Measurements from ENCODE around the gene NRCAM.

The NRCAM gene

GRCh38 chr7:108144931-108145330, 311.3 kb downstream of the NRCAM start:
- Histone ChIP-seq H2BK5ac (ENCODE audit: low read length) (no peak overlapping the region), H3K4ac (ENCODE audit: low read depth, low read length) (no peak overlapping the region), H4K8ac (ENCODE audit: low read depth, low read length) (no peak overlapping the region), H3K27ac (ENCODE audit: low read depth, low read length) (no peak overlapping the region), H3K4me3 (ENCODE audit: low read length) (no peak overlapping the region), H4K5ac (ENCODE audit: low read length) (no peak overlapping the region), H3K23ac (ENCODE audit: low read length) (no peak overlapping the region), H3K4me1 (ENCODE audit: control insufficient read depth, low read depth, low read length) (no peaks in the 10 kb centered on the region), H3K56ac (ENCODE audit: low read length) (no peak overlapping the region), H2BK120ac (ENCODE audit: low read depth, low read length) (no peak overlapping the region), H3K79me2 (ENCODE audit: control insufficient read depth, insufficient read depth, low read length) (no peaks in the 10 kb centered on the region), H3K36me3 (ENCODE audit: control insufficient read depth, insufficient read depth, low read length) (no peaks in the 10 kb centered on the region), H3K18ac (ENCODE audit: low read length) (no peak overlapping the region), H3K79me1 (ENCODE audit: low read length) (no peaks in the 10 kb centered on the region), H3K4me2 (ENCODE audit: low read length) (no peak overlapping the region), H3K9ac (ENCODE audit: low read length) (no peak overlapping the region), H2AK5ac (ENCODE audit: low read length) (no peak overlapping the region), H3K27me3 (ENCODE audit: insufficient read depth, low read length, poor library complexity) (no peaks in the 10 kb centered on the region), H2BK15ac (replicated peaks; ENCODE audit: low read depth) (no peak overlapping the region)
- DNase-seq = no peak
- no CpG with 5 or more reads among the region's 3 CpGs for WGBS (ENCODE audit: extremely low coverage, insufficient coverage, low lambda C conversion rate)

DNA sequence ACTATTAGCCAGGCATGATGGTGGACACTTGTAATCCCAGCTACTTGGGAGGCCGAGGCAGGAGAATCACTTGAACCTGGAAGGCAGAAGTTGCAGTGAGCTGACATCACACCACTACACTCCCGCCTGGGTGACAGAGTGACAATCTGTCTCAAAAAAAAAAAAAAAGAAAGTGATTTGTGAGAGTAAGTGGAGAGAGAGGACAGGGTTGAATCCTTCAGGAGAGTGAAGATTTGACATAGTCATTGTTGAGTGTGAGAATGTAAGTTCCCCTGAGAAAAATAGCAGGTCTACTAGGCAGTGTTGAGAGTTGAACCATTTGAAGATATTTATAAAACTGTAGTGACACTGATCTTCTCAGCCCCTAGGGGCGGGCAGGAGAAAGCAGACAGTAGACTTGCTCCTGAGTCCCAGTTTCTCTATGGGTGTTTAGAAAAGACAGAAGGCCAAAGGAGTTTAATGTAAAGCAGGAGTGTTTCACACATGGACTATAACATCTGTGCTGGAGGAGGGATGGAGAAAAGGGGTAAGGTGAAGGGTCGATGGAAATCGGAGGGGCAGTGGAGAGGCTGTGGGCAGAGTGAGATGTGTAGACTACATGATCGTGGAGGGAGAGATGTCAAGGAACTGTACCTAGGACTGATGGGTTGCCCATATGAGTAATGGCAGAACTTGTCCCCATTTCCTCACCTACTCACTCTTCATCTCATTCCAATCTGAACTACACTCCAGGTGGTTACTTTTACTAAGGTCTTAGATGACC, 312.4 kb downstream of the NRCAM start:
- no peak for DNase-seq
- H3K79me1 ChIP-seq (ENCODE audit: low read length) = no peaks in the 10 kb centered on the region
- no peak overlapping the region for H2AK5ac ChIP-seq (ENCODE audit: low read length)
- no peak overlapping the region for H4K5ac ChIP-seq (ENCODE audit: low read length)
- H2BK15ac ChIP-seq (replicated peaks; ENCODE audit: low read depth) = no peak overlapping the region
- H3K36me3 ChIP-seq (ENCODE audit: control insufficient read depth, insufficient read depth, low read length) = no peaks in the 10 kb centered on the region
- no peak overlapping the region for H4K8ac ChIP-seq (ENCODE audit: low read depth, low read length)
- no peak overlapping the region for H3K9ac ChIP-seq (ENCODE audit: low read length)
- H3K4ac ChIP-seq (ENCODE audit: low read depth, low read length) = no peak overlapping the region
- no peak overlapping the region for H3K23ac ChIP-seq (ENCODE audit: low read length)
- no peak overlapping the region for H2BK120ac ChIP-seq (ENCODE audit: low read depth, low read length)
- H3K4me2 ChIP-seq (ENCODE audit: low read length) = no peak overlapping the region
- H3K56ac ChIP-seq (ENCODE audit: low read length) = no peak overlapping the region
- no peak overlapping the region for H3K27ac ChIP-seq (ENCODE audit: low read depth, low read length)
- H3K79me2 ChIP-seq (ENCODE audit: control insufficient read depth, insufficient read depth, low read length) = no peaks in the 10 kb centered on the region
- H3K4me3 ChIP-seq (ENCODE audit: low read length) = no peak overlapping the region
- no peak overlapping the region for H2BK5ac ChIP-seq (ENCODE audit: low read length)
- H3K4me1 ChIP-seq (ENCODE audit: control insufficient read depth, low read depth, low read length) = no peaks in the 10 kb centered on the region
- WGBS (ENCODE audit: extremely low coverage, insufficient coverage, low lambda C conversion rate) = no CpG with 5 or more reads among the region's 6 CpGs
- H3K27me3 ChIP-seq (ENCODE audit: insufficient read depth, low read length, poor library complexity) = no peaks in the 10 kb centered on the region
- no peak overlapping the region for H3K18ac ChIP-seq (ENCODE audit: low read length)

DNA sequence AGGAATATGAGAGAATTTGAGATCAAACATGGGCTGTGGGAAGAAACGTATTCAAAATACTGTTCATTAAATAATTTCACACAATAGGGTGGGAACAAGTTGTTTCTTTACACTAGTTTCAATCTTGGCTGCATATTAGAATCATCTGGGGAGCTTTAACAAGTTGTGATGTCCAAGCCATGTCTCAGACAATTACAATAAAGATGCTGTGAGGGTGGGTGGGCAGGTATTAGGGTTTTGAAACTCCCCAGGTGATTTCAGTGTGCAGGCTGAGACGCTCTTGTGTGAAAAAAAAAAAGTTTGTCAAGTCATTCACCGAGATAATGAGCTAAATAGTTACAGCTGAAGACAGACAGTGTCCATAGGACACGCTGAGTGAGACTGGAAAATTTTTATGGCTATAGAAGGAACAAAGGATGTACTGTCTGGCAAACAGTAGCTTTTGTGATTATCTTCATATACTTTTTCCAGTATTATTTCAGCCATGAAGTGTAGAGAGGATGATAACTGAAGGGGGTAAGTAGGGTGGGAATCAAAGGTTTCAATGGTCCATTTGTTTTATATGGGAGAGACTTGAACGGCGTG, 313.5 kb downstream of the NRCAM start:
- no peak overlapping the region for H4K5ac ChIP-seq (ENCODE audit: low read length)
- no peak overlapping the region for H3K9ac ChIP-seq (ENCODE audit: low read length)
- H3K27me3 ChIP-seq (ENCODE audit: insufficient read depth, low read length, poor library complexity) = no peaks in the 10 kb centered on the region
- no peak overlapping the region for H4K8ac ChIP-seq (ENCODE audit: low read depth, low read length)
- no peaks in the 10 kb centered on the region for H3K36me3 ChIP-seq (ENCODE audit: control insufficient read depth, insufficient read depth, low read length)
- DNase-seq = no peak
- H3K79me1 ChIP-seq (ENCODE audit: low read length) = no peaks in the 10 kb centered on the region
- no peak overlapping the region for H2BK5ac ChIP-seq (ENCODE audit: low read length)
- no peak overlapping the region for H2AK5ac ChIP-seq (ENCODE audit: low read length)
- no peak overlapping the region for H3K23ac ChIP-seq (ENCODE audit: low read length)
- no CpG with 5 or more reads among the region's 6 CpGs for WGBS (ENCODE audit: extremely low coverage, insufficient coverage, low lambda C conversion rate)
- H3K18ac ChIP-seq (ENCODE audit: low read length) = no peak overlapping the region
- no peak overlapping the region for H3K4ac ChIP-seq (ENCODE audit: low read depth, low read length)
- H2BK15ac ChIP-seq (replicated peaks; ENCODE audit: low read depth) = no peak overlapping the region
- no peak overlapping the region for H3K27ac ChIP-seq (ENCODE audit: low read depth, low read length)
- no peak overlapping the region for H2BK120ac ChIP-seq (ENCODE audit: low read depth, low read length)
- H3K4me1 ChIP-seq (ENCODE audit: control insufficient read depth, low read depth, low read length) = no peaks in the 10 kb centered on the region
- H3K4me3 ChIP-seq (ENCODE audit: low read length) = no peak overlapping the region
- H3K56ac ChIP-seq (ENCODE audit: low read length) = no peak overlapping the region
- no peak overlapping the region for H3K4me2 ChIP-seq (ENCODE audit: low read length)
- H3K79me2 ChIP-seq (ENCODE audit: control insufficient read depth, insufficient read depth, low read length) = no peaks in the 10 kb centered on the region

- Histone ChIP-seq H2AK5ac (ENCODE audit: low read length) (no peak overlapping the region), H3K36me3 (ENCODE audit: control insufficient read depth, insufficient read depth, low read length) (no peaks in the 10 kb centered on the region), H3K4ac (ENCODE audit: low read depth, low read length) (no peak overlapping the region), H4K5ac (ENCODE audit: low read length) (no peak overlapping the region), H2BK15ac (replicated peaks; ENCODE audit: low read depth) (no peak overlapping the region), H3K23ac (ENCODE audit: low read length) (no peak overlapping the region), H3K4me3 (ENCODE audit: low read length) (no peak overlapping the region), H3K27me3 (ENCODE audit: insufficient read depth, low read length, poor library complexity) (no peaks in the 10 kb centered on the region), H4K8ac (ENCODE audit: low read depth, low read length) (no peak overlapping the region), H3K79me2 (ENCODE audit: control insufficient read depth, insufficient read depth, low read length) (no peaks in the 10 kb centered on the region), H3K4me2 (ENCODE audit: low read length) (no peak overlapping the region), H2BK120ac (ENCODE audit: low read depth, low read length) (no peak overlapping the region), H3K56ac (ENCODE audit: low read length) (no peak overlapping the region), H3K79me1 (ENCODE audit: low read length) (no peaks in the 10 kb centered on the region), H3K9ac (ENCODE audit: low read length) (no peak overlapping the region), H3K27ac (ENCODE audit: low read depth, low read length) (no peak overlapping the region), H2BK5ac (ENCODE audit: low read length) (no peak overlapping the region), H3K18ac (ENCODE audit: low read length) (no peak overlapping the region), H3K4me1 (ENCODE audit: control insufficient read depth, low read depth, low read length) (no peaks in the 10 kb centered on the region)
- WGBS (ENCODE audit: extremely low coverage, insufficient coverage, low lambda C conversion rate) = no CpG with 5 or more reads among the region's 4 CpGs
- no peak for DNase-seq
These were observed 314.1 kb downstream of the NRCAM start for GRCh38 chr7:108142180-108142579.

- Histone ChIP-seq H3K79me2 (ENCODE audit: control insufficient read depth, insufficient read depth, low read length) (no peaks in the 10 kb centered on the region), H3K18ac (ENCODE audit: low read length) (no peak overlapping the region), H2AK5ac (ENCODE audit: low read length) (no peak overlapping the region), H3K4me2 (ENCODE audit: low read length) (no peak overlapping the region), H2BK15ac (replicated peaks; ENCODE audit: low read depth) (no peak overlapping the region), H4K8ac (ENCODE audit: low read depth, low read length) (no peak overlapping the region), H2BK120ac (ENCODE audit: low read depth, low read length) (no peak overlapping the region), H3K23ac (ENCODE audit: low read length) (no peak overlapping the region), H2BK5ac (ENCODE audit: low read length) (no peak overlapping the region), H3K4me1 (ENCODE audit: control insufficient read depth, low read depth, low read length) (no peaks in the 10 kb centered on the region), H4K5ac (ENCODE audit: low read length) (no peak overlapping the region), H3K27ac (ENCODE audit: low read depth, low read length) (no peak overlapping the region), H3K4ac (ENCODE audit: low read depth, low read length) (no peak overlapping the region), H3K27me3 (ENCODE audit: insufficient read depth, low read length, poor library complexity) (no peaks in the 10 kb centered on the region), H3K4me3 (ENCODE audit: low read length) (no peak overlapping the region), H3K56ac (ENCODE audit: low read length) (no peak overlapping the region), H3K36me3 (ENCODE audit: control insufficient read depth, insufficient read depth, low read length) (no peaks in the 10 kb centered on the region), H3K9ac (ENCODE audit: low read length) (no peak overlapping the region), H3K79me1 (ENCODE audit: low read length) (no peaks in the 10 kb centered on the region)
- DNase-seq = no peak
These were observed 315.6 kb downstream of the NRCAM start for GRCh38 chr7:108140671-108141070.

DNA sequence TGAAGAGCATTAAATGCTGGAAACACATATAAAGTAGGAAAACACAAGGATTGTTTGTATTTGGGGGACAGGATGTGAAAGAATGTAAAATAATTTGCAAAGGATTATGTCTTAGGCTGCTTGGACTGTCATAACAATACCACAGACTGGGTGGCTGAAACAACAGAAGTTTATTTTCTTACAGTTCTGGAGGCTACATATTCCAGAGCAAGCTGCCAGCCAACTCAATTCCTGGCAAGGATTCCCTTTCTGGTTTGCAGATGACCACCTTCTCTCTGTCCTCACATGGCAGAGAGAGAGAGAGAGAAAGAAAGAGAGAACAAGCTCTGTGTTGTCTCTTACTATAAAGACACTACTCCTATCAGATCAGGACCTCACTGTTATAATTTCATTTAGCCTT, 317.3 kb downstream of the NRCAM start:
- Histone ChIP-seq H3K27me3 (ENCODE audit: insufficient read depth, low read length, poor library complexity) (no peaks in the 10 kb centered on the region), H3K23ac (ENCODE audit: low read length) (no peak overlapping the region), H3K4me2 (ENCODE audit: low read length) (no peak overlapping the region), H3K36me3 (ENCODE audit: control insufficient read depth, insufficient read depth, low read length) (no peaks in the 10 kb centered on the region), H2BK15ac (replicated peaks; ENCODE audit: low read depth) (no peak overlapping the region), H2AK5ac (ENCODE audit: low read length) (no peak overlapping the region), H3K56ac (ENCODE audit: low read length) (no peak overlapping the region), H3K27ac (ENCODE audit: low read depth, low read length) (no peak overlapping the region), H4K8ac (ENCODE audit: low read depth, low read length) (no peak overlapping the region), H3K4ac (ENCODE audit: low read depth, low read length) (no peak overlapping the region), H3K4me3 (ENCODE audit: low read length) (no peak overlapping the region), H2BK120ac (ENCODE audit: low read depth, low read length) (no peak overlapping the region), H4K5ac (ENCODE audit: low read length) (no peak overlapping the region), H2BK5ac (ENCODE audit: low read length) (no peak overlapping the region), H3K79me2 (ENCODE audit: control insufficient read depth, insufficient read depth, low read length) (no peaks in the 10 kb centered on the region), H3K79me1 (ENCODE audit: low read length) (no peaks in the 10 kb centered on the region), H3K18ac (ENCODE audit: low read length) (no peak overlapping the region), H3K9ac (ENCODE audit: low read length) (no peak overlapping the region), H3K4me1 (ENCODE audit: control insufficient read depth, low read depth, low read length) (peaks cover 4% of the 10 kb centered on the region)
- no peak for DNase-seq
